Thymus (tissue), 11 donors: Measurements from ENCODE around the gene CENPP. TPM values are rescaled to one million over a fixed set of nuclear protein-coding genes. Genes with fewer than 3 reads are reported as not detected.

Experiments used
- DNase-seq, 9 donors: peaks; one replicate each; pipeline ENCODE4 v3.0.0-alpha.2; 2013; ENCODE audit warnings: low spot score in 9 of 9, low read depth in 6 of 9, missing footprints in 1 of 9
- H3K27ac ChIP-seq, 2 donors: one replicate each; pipeline ENCODE4 v1.5.1; 2013; ENCODE audit warnings: control low read depth in 1 of 2, low read depth in 1 of 2, low read length in 1 of 2, mild to moderate bottlenecking in 1 of 2, moderate library complexity in 1 of 2
- H3K27me3 ChIP-seq, 2 donors: one replicate each; pipeline ENCODE4 v1.5.1; 2013; ENCODE audit warnings: low read length in 1 of 2; ENCODE audit not compliant: control insufficient read depth in 2 of 2, insufficient read depth in 1 of 2
- H3K36me3 ChIP-seq, 2 donors: one replicate each; pipeline ENCODE4 v1.5.1; 2013; ENCODE audit warnings: low read length in 1 of 2, mild to moderate bottlenecking in 1 of 2, moderate library complexity in 1 of 2; ENCODE audit not compliant: control insufficient read depth in 2 of 2, insufficient read depth in 2 of 2
- H3K4me1 ChIP-seq, 2 donors: one replicate each; pipeline ENCODE4 v1.5.1; 2013; ENCODE audit warnings: low read length in 2 of 2; ENCODE audit not compliant: control insufficient read depth in 2 of 2, insufficient read depth in 2 of 2
- H3K4me3 ChIP-seq, 2 donors: one replicate each; pipeline ENCODE4 v1.5.1; 2013; ENCODE audit warnings: low read length in 2 of 2, control low read depth in 1 of 2, mild to moderate bottlenecking in 1 of 2
- H3K9me3 ChIP-seq, 2 donors: one replicate each; pipeline ENCODE4 v1.5.1; 2013; ENCODE audit warnings: low read length in 1 of 2, mild to moderate bottlenecking in 1 of 2; ENCODE audit not compliant: control insufficient read depth in 2 of 2, insufficient read depth in 1 of 2
- WGBS: extraction: QIAGEN DNeasy Blood & Tissue Kit; methylation state at CpG from one replicate; pipeline ENCODE4 v1.1.7; 2013; 5-methylcytosine and 5-hydroxymethylcytosine counted together
- polyA plus RNA-seq: library from polyadenylated mRNA; stranded (reverse); fragments of 200-250 nt; gene quantifications from one replicate; pipeline ENCODE4 v1.2.3, GENCODE V29; 2013
- total RNA-seq: library from RNA; stranded (reverse); fragments of 120-200 nt; gene quantifications from one replicate; pipeline ENCODE4 v1.2.4, GENCODE V29; 2013
- donor health status: healthy.

The CENPP gene
- total and polyA plus RNA-seq, 2 donors, result 3.9 to 13.8 TPM

DNA sequence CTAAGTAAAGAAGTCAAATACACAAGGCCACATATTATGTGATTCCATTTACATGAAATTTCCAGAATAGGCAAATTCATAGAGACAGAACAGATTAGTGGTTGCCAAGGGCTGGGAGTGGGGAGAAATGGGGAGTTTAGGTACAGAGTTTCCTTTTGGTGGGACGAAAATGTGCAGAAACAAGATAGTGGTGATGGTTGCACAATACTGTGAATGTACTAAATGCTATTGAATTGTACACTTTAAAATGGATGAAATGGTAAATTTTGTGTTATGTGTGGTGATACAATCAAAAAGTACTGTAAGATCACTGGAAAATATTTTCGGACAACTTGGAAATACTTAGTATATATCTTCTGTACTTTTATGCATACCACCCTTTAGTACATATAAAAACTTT lies 195.1 kb downstream of the CENPP start:
- no peaks in the 10 kb centered on the region for H3K27me3 ChIP-seq
- H3K4me3 ChIP-seq, result no peak overlapping the region
- over 99% methylated on average over 2 of the region's 2 CpGs for WGBS
- H3K4me1 ChIP-seq, result no peaks in the 10 kb centered on the region
- H3K27ac ChIP-seq, result no peak overlapping the region
- DNase-seq, result no peak
- H3K36me3 ChIP-seq, result no peaks in the 10 kb centered on the region
- no peaks in the 10 kb centered on the region for H3K9me3 ChIP-seq

DNA sequence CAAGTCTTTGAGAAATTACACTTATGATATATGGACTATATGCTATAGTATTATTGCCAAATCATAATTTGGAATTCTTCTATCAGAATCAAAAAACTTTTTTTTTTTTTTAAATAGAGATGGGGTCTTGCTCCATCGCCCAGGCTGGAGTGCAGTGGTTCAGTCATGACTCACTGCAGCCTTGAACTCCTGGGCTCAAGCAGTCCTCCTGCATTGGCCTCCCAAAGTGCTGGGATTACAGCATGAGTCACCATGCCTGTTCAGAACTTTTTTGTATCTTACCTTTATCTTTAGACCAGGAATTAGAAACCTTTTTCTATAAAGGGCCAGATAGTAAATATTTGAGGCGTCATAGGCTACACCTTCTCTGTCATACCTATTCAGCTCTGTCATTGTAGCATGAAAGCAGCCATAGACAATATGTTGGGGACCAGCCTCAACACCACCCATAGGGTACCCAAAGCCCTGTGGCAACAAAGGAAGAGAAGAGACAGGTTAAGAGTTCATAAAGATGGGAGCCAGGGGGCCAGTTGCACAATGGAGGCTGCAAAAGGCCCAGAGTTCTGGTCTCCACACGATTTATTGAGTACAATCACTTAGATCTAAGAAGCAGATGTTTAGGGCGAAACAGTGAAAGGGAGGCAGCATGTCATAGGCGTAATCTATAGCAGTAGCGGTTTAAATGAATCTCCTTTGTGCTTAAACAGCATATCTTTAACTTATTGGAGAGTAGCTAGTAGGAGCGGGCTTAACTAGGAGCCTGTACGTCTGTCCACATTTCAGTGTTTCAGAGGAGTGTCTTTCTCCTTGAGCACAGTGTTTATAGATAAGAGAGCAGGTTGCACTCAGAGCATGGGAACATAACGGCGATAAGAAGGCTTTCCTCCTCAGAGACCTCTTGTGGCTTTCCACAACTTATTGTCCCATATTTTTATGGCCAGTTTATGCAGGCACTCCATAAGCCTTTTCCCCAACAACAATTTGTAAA lies 197.5 kb downstream of the CENPP start:
- H3K4me1 ChIP-seq, result no peaks in the 10 kb centered on the region
- WGBS, result 99% methylated on average over 10 of the region's 10 CpGs
- no peaks in the 10 kb centered on the region for H3K27me3 ChIP-seq
- no peak overlapping the region for H3K4me3 ChIP-seq
- no peak overlapping the region for H3K27ac ChIP-seq
- no peaks in the 10 kb centered on the region for H3K9me3 ChIP-seq
- no peaks in the 10 kb centered on the region for H3K36me3 ChIP-seq
- DNase-seq, result no peak

DNA sequence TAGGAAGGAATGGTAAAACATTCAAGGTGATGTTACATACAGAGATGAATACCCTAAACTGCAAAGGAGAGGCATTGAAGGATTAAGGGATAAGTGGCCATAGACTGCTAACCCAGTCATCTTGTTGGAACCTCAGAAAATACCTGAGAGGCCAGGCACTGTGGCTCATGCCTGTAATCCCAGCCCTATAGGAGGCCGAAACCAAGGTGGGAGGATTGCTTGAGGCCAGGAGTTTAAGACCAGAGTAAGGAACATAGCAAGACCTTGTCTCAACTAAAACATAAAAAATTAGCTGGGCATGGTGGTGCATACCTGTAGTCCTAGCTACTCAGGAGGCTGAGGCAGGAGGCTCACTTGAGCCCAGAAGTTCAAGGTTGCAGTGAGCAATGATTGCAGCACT lies 199.1 kb downstream of the CENPP start:
- Histone ChIP-seq H3K4me3 (no peak overlapping the region), H3K4me1 (no peaks in the 10 kb centered on the region)
- WGBS, result 98% methylated on average over 1 of the region's 1 CpG

DNA sequence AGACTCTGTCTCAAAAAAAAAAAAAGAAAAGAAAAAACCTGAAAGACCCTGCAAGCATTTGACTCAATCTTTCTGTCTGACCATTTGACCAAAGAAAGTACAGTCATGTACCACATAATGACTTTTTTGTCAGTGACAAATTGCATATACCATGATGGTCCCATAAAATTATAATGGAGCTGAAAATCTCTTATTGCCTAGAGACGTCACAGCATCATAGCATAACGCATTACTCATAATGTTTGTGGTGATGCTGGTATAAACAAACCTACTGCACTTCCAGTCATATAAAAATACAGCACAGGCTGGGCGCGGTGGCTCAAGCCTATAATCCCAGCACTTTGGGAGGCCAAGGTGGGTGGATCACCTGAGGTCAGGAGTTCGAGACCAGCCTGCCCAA lies 199.6 kb downstream of the CENPP start:
- DNase-seq, result no peak
- Histone ChIP-seq H3K27me3 (no peaks in the 10 kb centered on the region), H3K36me3 (no peaks in the 10 kb centered on the region), H3K4me1 (no peaks in the 10 kb centered on the region), H3K27ac (no peak overlapping the region), H3K4me3 (no peak overlapping the region), H3K9me3 (no peaks in the 10 kb centered on the region)
- WGBS, result 97% methylated on average over 5 of the region's 5 CpGs

More for the DNA sequence above, 199.1 kb downstream of the CENPP start:
- Histone ChIP-seq H3K27ac (no peak overlapping the region), H3K9me3 (no peaks in the 10 kb centered on the region), H3K27me3 (no peaks in the 10 kb centered on the region), H3K36me3 (no peaks in the 10 kb centered on the region)
- DNase-seq, result no peak

DNA sequence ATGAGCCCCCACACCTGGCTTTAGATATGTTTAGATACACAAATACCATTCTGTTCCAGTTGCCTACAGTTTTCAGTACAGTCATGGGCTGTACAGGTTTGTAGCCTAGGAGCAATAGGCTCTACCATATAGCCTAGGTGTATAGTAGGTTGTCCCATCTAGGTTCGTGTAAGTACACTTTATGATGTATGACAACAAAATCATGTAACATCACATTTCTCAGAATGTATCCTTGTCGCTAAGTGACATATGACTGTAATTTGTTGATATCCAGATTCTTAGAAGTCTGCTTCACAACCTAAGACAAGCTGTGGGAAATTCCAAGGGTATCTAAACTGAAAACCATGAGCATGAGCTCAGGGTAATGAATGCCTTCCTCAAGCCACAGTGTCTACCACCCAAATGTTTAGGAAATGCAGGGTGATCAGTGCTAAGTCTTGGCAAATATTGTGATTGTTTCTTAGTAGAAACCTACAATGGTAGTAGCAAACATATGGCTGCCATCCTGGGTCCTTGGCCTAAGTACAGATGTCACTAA lies 201.6 kb downstream of the CENPP start:
- no peak overlapping the region for H3K4me3 ChIP-seq
- H3K27ac ChIP-seq, result no peak overlapping the region
- no peaks in the 10 kb centered on the region for H3K4me1 ChIP-seq
- DNase-seq, result no peak
- no peaks in the 10 kb centered on the region for H3K9me3 ChIP-seq
- H3K27me3 ChIP-seq, result no peaks in the 10 kb centered on the region
- 97% methylated on average over 2 of the region's 2 CpGs for WGBS
- H3K36me3 ChIP-seq, result no peaks in the 10 kb centered on the region

DNA sequence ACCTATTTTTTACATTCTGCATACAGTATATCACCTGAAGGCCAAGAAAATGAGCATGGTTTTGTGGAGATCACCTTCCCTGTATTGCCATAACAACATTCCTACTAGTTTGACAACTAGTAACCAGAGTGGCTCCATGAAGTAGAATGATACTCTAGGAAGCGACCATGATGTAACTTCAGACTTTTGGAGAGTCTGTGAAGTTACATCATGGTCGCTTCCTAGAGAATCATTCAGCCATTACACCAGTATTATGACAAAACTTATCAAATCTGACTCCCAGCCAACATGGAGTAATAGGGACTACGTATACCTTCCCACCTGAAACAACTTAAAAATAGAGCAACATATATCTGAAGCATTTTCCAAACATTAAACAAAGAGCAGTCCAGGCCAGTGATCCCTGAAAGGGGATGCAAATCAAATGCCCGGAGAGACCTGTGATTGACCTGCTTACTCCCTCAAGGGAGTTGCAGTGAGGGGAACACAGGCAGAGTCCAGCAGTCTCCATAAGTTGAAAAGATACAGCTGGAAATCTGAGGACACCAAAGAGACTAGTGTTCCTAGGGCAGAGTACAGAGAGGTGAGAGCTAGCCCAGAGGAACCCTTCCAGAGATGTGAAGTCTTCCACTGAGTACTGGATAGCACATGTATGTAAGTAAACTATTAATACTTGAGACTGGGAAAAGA lies 202.2 kb downstream of the CENPP start:
- Histone ChIP-seq H3K27ac (no peak overlapping the region), H3K36me3 (no peaks in the 10 kb centered on the region), H3K27me3 (no peaks in the 10 kb centered on the region), H3K4me3 (no peak overlapping the region), H3K9me3 (no peaks in the 10 kb centered on the region), H3K4me1 (no peaks in the 10 kb centered on the region)
- 98% methylated on average over 4 of the region's 4 CpGs for WGBS
- no peak for DNase-seq

DNA sequence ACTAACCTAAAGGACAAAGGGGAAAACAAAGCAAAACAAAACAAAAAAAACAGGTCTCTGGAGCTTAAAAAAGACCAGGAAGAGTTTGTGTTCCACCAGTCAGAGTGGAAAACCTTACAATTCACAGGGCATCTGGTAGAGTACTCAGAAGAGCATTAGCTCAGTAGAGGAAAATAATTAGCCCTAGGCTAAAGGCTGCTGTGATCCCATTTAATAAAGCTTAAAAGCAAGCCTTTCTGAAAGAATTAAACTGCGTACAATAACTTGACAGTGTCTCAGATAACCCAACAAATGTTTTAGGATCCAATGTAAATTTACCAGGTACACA lies 202.7 kb downstream of the CENPP start:
- Histone ChIP-seq H3K4me1 (no peaks in the 10 kb centered on the region), H3K27ac (no peak overlapping the region), H3K36me3 (no peaks in the 10 kb centered on the region), H3K4me3 (no peak overlapping the region), H3K27me3 (no peaks in the 10 kb centered on the region), H3K9me3 (no peaks in the 10 kb centered on the region)
- no peak for DNase-seq
- 98% methylated on average over 1 of the region's 1 CpG for WGBS

DNA sequence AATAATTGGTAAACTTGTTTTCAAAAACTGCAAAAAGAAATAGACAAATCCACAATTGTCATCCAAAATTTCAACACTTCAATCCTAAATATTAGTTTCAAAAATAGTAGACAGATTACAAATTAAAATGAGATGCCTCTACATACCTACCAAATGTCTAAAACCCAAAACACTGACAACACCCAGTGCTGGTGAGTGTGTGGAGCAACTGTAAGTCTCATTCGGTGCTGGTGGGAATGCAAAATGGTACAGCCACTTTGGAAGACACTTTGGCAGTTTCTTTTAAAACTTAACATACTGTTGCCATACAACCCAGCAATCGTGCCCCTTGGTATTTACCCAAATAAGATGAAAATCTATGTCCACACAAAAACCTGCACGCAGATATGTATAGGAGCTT lies 203.4 kb downstream of the CENPP start:
- H3K4me1 ChIP-seq, result no peaks in the 10 kb centered on the region
- 99% methylated on average over 3 of the region's 3 CpGs for WGBS
- H3K27me3 ChIP-seq, result no peaks in the 10 kb centered on the region
- no peak overlapping the region for H3K27ac ChIP-seq
- no peak overlapping the region for H3K4me3 ChIP-seq
- no peaks in the 10 kb centered on the region for H3K9me3 ChIP-seq
- no peak for DNase-seq
- no peaks in the 10 kb centered on the region for H3K36me3 ChIP-seq

DNA sequence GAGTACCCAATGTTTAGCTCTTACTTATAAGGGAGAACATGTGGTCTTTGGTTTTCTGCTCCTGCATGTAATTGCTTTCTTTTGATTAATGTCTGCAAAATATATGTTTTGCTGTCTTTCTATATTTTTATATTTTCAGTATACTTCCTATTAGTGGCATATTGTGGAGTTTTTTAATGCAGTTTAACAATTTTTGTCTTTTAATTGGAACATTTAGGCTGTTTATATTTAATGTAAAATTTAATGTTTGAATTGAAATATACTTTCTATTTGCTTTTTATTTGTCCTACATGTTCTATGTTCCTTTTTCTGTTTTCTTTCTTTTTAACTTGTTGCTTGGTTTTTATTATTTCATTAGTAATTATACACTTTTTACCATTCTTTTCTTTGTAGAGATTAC lies 205.1 kb downstream of the CENPP start:
- DNase-seq, result no peak

More for the DNA sequence above, 205.1 kb downstream of the CENPP start:
- no peaks in the 10 kb centered on the region for H3K27me3 ChIP-seq
- H3K4me1 ChIP-seq, result no peaks in the 10 kb centered on the region
- no peak overlapping the region for H3K4me3 ChIP-seq
- no peak overlapping the region for H3K27ac ChIP-seq
- no peaks in the 10 kb centered on the region for H3K36me3 ChIP-seq
- H3K9me3 ChIP-seq, result no peaks in the 10 kb centered on the region
